Ectodermal cell (in vitro differentiated cells): ENCODE results near the gene ING5.
"Not testable (repeated sequence)": the region's sequence is repeated elsewhere in the genome, so short reads cannot be mapped to it uniquely, and the experiment has no call there.

ENCODE experiments used
- H3K27ac ChIP-seq: 2 replicates; pipeline ENCODE4 v1.7.0; 2013; ENCODE audit warnings: mild to moderate bottlenecking, low read depth, low read length; ENCODE audit not compliant: insufficient read depth, poor library complexity, severe bottlenecking
- H3K27me3 ChIP-seq: 2 replicates; pipeline ENCODE4 v1.7.0; 2013; ENCODE audit warnings: mild to moderate bottlenecking, low read length; ENCODE audit not compliant: insufficient read depth, control insufficient read depth, poor library complexity, severe bottlenecking
- H3K36me3 ChIP-seq: one replicate; pipeline ENCODE4 v1.7.0; 2013; ENCODE audit warnings: low read length; ENCODE audit not compliant: control insufficient read depth, insufficient read depth
- H3K4me1 ChIP-seq: one replicate; pipeline ENCODE4 v1.7.0; 2013; ENCODE audit warnings: low read length; ENCODE audit not compliant: control insufficient read depth, insufficient read depth
- H3K4me3 ChIP-seq: 2 replicates; pipeline ENCODE4 v1.7.0; 2013; ENCODE audit warnings: low read depth, low read length, control low read depth; ENCODE audit not compliant: insufficient read depth
- H3K9me3 ChIP-seq: 2 replicates; pipeline ENCODE4 v1.7.0; 2013; ENCODE audit warnings: mild to moderate bottlenecking, low read length, moderate library complexity; ENCODE audit not compliant: control insufficient read depth
- WGBS, 2 experiments: methylation state at CpG; one replicate each; pipeline ENCODE4 v1.1.7; 2013; ENCODE audit warnings: missing lambda C conversion rate in 2 of 2; 5-methylcytosine and 5-hydroxymethylcytosine counted together

The ING5 gene

DNA sequence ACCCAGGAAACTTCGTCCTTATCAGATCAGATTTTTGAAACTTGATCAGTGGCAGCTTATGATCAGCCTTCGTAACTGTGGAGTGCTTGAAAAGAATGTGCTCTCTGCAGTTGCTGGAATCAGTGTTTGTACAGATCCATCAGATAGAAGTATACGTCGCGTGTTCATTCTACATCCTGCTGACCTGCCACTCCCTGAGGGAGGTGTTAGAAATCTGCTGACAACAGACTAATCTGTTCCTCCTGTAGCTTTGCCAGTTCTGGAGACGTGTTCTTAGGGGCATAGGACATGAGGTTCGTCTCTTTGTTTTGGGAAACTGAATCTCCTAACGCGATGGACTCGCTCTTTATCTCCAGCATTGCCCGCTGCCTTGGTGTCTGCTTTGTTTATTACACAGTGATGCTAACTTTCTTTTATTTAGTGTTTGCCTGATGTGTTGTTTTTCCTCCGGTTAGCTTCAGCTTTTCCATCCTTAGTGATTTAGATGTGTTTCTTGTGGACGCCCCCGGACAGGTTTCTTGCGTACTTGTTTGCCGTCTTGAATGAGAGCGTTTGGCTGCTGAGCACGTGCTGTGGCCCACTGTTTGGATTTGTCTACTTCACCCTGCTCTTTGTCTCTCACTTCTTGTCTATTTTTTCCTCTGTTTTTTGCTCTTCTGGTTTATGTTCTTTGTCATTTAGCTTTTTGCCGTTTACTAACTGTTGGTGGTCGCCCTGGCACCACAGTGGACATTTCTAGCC, 57.4 kb downstream of the ING5 start:
- Histone ChIP-seq H3K27ac (no peak overlapping the region), H3K4me1 (peaks cover under 1% of the 10 kb centered on the region), H3K9me3 (no peaks in the 10 kb centered on the region), H3K27me3 (no peaks in the 10 kb centered on the region), H3K4me3 (no peak overlapping the region), H3K36me3 (peaks cover 17% of the 10 kb centered on the region)
- WGBS, 2 experiments = 94% methylated on average over 20 of the region's 20 CpGs

DNA sequence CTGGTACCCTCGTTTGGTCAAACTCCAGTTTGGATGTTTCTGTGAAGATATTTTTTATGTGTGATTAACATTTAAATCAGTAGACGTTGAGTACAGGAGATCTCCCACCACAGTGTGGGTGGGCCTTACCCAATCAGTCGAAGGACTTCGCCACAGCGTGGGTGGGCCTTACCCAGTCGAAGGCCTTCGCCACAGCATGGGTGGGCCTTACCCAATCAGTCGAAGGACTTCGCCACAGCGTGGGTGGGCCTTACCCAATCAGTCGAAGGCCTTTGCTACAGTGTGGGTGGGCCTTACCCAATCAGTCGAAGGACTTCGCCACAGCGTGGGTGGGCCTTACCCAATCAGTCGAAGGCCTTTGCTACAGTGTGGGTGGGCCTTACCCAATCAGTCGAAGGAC, 58.1 kb downstream of the ING5 start:
- H3K36me3 ChIP-seq = peaks cover 17% of the 10 kb centered on the region
- H3K4me1 ChIP-seq, H3K9me3 ChIP-seq, H3K27me3 ChIP-seq, H3K27ac ChIP-seq, H3K4me3 ChIP-seq: not testable (repeated sequence)
- 95 to 97% methylated on average over 7 of the region's 16 CpGs for WGBS, 2 experiments

DNA sequence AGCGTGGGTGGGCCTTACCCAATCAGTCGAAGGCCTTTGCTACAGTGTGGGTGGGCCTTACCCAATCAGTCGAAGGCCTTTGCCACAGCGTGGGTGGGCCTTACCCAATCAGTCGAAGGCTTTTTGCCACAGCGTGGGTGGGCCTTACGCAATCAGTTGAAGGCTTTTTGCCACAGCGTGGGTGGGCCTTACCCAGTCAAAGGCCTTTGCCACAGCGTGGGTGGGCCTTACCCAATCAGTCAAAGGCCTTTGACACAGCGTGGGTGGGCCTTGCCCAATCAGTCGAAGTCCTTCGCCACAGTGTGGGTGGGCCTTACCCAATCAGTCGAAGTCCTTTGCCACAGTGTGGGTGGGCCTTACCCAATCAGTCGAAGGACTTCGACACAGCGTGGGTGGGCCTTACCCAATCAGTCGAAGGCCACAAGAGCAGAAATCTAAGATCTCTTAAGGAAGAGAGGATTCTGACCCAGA, 58.5 kb downstream of the ING5 start:
- H3K9me3 ChIP-seq = no peaks in the 10 kb centered on the region
- peaks cover 8% of the 10 kb centered on the region for H3K4me1 ChIP-seq
- H3K27me3 ChIP-seq = no peaks in the 10 kb centered on the region
- peaks cover 17% of the 10 kb centered on the region for H3K36me3 ChIP-seq
- whole genome bisulfite sequencing, 2 experiments = 94 to 96% methylated on average over 17 of the region's 17 CpGs
- no peak overlapping the region for H3K4me3 ChIP-seq
- no peak overlapping the region for H3K27ac ChIP-seq

DNA sequence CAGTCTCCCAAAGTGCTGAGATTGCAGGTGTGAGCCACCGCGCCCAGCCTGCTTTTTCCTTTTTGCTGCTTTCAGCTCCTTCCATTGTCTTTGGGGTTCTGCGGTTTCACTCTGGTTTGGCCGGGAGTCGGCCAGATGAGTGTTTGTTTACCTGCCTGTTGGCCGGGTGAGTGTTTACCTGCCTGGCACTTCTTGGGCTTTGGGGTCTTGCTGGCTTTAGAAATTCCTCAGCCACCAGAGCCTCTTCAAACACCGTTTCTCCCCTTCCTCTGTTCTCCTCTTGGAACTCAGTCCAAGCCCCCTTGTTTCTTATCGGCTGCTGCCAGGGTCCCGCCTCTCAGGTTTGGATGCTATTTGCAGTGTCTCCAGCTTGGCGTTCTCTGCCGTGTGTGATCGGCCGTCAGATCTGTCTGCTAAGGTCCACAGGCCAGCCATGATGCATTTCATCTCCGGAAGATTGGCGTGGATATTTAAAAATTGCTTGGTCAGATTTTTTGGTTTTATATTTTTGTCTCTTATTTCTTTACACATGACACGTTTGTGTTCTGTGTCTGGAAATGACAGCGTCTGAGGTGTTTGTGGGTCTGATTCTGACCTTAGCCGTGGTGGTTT, 60.6 kb downstream of the ING5 start:
- no peaks in the 10 kb centered on the region for H3K27me3 ChIP-seq
- H3K4me1 ChIP-seq = peaks cover 8% of the 10 kb centered on the region
- no peaks in the 10 kb centered on the region for H3K9me3 ChIP-seq
- WGBS, 2 experiments = 94 to 95% methylated on average over 18 of the region's 18 CpGs
- H3K4me3 ChIP-seq = no peak overlapping the region
- peaks cover 12% of the 10 kb centered on the region for H3K36me3 ChIP-seq
- H3K27ac ChIP-seq = no peak overlapping the region

DNA sequence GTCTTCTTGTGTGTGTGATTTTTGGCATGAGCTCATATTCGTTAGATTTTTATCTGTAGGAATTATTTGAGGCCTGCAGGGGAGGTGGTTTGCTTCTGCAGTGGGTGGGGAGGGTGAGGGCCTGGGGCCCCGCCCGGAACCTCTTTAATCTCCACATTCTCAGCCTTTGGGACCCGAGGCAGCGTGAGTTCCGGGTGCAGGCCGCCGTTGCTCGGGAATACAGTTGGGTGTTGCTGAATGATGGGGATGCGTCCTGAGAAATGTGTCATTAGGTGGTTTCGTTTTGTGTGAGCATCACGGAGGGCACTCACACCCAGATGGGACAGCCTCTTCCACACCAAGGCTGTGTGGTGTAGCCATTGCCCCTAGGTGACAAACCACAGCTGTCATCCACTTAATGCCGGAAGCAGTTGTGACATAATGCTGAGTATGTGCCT, 61.1 kb downstream of the ING5 start:
- H3K9me3 ChIP-seq = no peaks in the 10 kb centered on the region
- no peak overlapping the region for H3K4me3 ChIP-seq
- H3K27ac ChIP-seq = no peak overlapping the region
- H3K36me3 ChIP-seq = peaks cover 12% of the 10 kb centered on the region
- H3K27me3 ChIP-seq = no peaks in the 10 kb centered on the region
- H3K4me1 ChIP-seq = peaks cover 8% of the 10 kb centered on the region
- 94 to 95% methylated on average over 13 of the region's 13 CpGs for WGBS, 2 experiments

DNA sequence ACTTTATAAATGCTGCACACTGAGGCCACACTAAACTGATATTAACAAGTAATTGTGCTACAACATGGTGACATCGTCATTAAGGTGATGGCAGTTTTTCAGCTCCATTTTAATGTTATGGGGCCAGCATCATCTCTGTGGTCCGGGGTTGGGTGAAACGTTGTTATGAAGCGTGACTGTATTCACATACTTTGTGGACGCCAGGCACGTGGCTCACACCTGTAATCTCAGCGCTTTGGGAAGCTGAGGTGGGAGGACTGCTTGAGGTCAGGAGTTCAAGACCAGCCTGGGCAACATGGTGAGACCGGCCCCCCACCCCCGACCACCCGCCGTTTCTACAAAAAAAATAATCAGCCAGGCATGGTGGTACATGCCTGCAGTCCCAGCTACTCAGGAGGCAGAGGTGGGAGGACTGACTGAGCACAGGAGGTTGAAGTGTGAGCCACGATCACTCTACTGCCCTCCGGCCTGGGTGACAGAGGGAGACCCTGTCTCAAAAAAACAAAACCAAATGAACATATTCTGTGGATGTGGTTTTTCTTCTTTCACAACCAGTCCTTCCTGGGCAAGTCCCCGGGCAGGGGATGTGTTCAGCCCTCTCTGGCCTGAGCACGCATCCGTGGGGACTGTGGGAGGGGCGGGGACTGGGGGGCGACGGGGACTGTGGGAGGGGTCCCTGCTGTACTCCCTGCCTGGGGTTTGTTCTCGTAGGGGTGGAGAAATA, 61.9 kb downstream of the ING5 start:
- peaks cover 8% of the 10 kb centered on the region for H3K4me1 ChIP-seq
- H3K27ac ChIP-seq = no peak overlapping the region
- H3K4me3 ChIP-seq = no peak overlapping the region
- peaks cover 12% of the 10 kb centered on the region for H3K36me3 ChIP-seq
- 90 to 93% methylated on average over 20 of the region's 20 CpGs for WGBS, 2 experiments
- H3K27me3 ChIP-seq = no peaks in the 10 kb centered on the region
- no peaks in the 10 kb centered on the region for H3K9me3 ChIP-seq

DNA sequence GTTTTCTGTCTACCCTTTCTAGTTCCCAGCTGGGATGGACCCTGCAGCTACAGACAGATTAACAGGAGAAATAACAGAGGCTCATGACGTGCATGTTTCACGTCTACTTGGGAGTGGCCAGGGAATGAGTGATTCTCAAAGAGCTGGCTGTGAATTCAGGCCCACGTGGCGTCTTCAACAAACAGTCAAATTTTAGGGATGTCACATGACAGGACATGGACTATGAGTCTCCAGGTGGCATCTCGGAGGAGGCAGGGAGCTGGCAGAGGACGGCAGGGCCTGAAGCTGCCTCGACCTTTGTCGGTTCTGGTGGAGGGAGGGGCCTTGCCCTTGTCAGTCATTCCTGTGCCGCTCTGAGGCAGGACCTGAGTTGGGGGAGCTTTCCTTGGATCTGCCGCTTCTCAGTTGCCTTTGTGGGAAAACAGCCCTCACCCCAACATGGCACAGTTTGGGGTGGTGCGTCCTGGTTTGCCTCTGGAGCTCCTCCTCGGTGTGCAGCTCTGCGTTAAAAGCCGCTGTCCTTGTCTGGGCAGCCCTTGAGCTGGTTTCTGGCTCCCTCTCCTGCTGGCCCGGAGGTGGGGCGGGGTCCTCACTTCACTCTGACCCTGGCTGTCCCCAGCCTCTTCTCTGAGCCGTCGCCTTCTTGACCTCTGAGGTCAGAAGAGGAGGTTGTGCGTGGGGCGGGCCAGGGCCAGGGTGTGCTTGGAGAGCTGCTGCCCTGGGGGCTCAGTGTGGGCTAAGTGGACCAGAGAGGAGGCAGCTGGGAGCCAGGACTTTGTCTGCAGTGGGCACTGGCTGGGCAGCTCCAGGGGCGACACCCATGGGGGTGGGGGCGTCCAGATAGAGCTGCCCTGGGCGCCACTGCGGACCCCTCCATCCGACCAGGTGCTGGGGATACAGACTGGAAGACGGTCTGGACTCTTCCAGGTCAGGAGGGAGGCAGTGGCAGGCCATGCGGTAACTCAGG, 62.7 kb downstream of the ING5 start:
- Histone ChIP-seq H3K27ac (no peak overlapping the region), H3K4me1 (peaks cover 8% of the 10 kb centered on the region), H3K4me3 (no peak overlapping the region), H3K36me3 (peaks cover 12% of the 10 kb centered on the region), H3K9me3 (no peaks in the 10 kb centered on the region), H3K27me3 (no peaks in the 10 kb centered on the region)
- WGBS, 2 experiments = 68 to 69% methylated on average over 27 of the region's 27 CpGs

DNA sequence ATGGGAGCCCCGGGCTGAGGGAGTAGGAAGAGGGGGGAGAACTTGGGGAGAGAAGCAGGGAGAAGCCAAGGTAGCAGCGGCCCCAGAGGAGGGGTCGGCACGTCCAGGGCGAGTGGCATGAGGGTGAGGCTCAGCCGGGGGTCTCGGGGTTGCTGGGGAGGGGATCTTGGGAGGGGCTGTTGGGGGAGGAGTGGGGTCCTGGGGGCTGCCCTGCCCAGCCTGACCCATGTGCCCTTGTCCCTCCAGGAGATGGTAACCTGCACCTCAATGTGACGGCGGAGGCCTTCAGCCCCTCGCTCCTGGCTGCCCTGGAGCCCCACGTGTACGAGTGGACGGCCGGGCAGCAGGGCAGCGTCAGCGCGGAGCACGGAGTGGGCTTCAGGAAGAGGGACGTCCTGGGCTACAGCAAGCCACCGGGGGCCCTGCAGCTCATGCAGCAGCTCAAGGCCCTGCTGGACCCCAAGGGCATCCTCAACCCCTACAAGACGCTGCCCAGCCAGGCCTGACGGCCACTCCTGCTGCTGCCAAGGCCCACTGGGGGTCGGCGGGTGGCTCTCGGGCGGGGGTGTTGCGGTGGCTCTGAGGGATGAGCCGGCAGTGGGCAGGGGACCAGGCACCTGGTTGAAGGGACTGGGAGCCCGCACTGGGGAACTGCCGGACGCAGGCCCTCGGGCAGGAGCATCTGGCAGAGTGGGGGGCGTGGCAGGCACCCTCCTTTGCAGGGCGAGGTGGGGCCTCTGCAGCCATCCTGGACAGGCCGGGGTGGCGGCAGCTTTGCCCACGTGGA, 65.8 kb downstream of the ING5 start:
- H3K36me3 ChIP-seq = no peaks in the 10 kb centered on the region
- peaks cover 21% of the 10 kb centered on the region for H3K4me1 ChIP-seq
- no peaks in the 10 kb centered on the region for H3K9me3 ChIP-seq

DNA sequence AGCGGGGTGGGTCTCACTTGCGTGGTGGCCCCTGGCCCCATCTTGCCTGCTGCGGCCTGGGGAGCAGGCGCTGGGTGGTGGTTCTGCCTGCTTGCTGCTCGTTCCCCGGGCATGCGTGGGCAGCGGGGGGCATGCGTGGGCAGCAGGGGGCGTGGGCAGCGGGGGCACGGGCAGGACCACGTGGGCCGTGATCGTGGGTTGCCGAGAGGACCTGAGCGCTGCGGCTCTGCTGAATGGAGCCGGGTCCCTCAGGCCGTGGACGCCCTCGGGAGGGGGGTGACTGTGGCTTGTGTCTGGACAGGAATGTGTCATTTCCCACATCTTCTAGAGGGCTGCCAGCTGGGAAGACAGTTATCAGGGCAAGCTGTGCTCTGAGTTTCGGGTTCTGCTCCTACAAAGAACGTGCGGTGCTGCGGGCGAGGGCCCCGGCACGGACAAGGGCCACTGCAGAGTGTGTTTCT, 66.4 kb downstream of the ING5 start:
- no peak overlapping the region for H3K4me3 ChIP-seq
- no peaks in the 10 kb centered on the region for H3K36me3 ChIP-seq
- WGBS, 2 experiments = 92 to 93% methylated on average over 29 of the region's 29 CpGs
- H3K9me3 ChIP-seq = no peaks in the 10 kb centered on the region
- H3K4me1 ChIP-seq = peaks cover 21% of the 10 kb centered on the region
- H3K27me3 ChIP-seq = no peaks in the 10 kb centered on the region
- H3K27ac ChIP-seq = no peak overlapping the region

More for the DNA sequence above, 65.8 kb downstream of the ING5 start:
- no peaks in the 10 kb centered on the region for H3K27me3 ChIP-seq
- H3K27ac ChIP-seq = no peak overlapping the region
- WGBS, 2 experiments = 95% methylated on average over 37 of the region's 37 CpGs
- no peak overlapping the region for H3K4me3 ChIP-seq
